Urinary bladder (tissue), 4 donors: ENCODE measurements around the gene KCNJ16. TPM values are rescaled to one million over a fixed set of nuclear protein-coding genes. Genes with fewer than 3 reads are reported as not detected.

Experiments
- DNase-seq: peaks from one replicate; pipeline ENCODE4 v3.0.0-alpha.2; 2015; ENCODE audit errors: extremely low spot score
- H3K27ac ChIP-seq: one replicate; pipeline ENCODE4 v1.5.1; 2013; ENCODE audit warnings: low read depth, mild to moderate bottlenecking, moderate library complexity
- H3K36me3 ChIP-seq: one replicate; pipeline ENCODE4 v1.6.1; 2013; ENCODE audit warnings: mild to moderate bottlenecking, moderate library complexity; ENCODE audit not compliant: insufficient read depth
- H3K4me1 ChIP-seq: one replicate; pipeline ENCODE4 v1.6.1; 2013; ENCODE audit warnings: mild to moderate bottlenecking, moderate library complexity; ENCODE audit not compliant: insufficient read depth
- H3K4me3 ChIP-seq: one replicate; pipeline ENCODE4 v1.5.1; 2013; ENCODE audit warnings: low read depth, low read length
- WGBS: extraction: QIAGEN DNeasy Blood & Tissue Kit; methylation state at CpG from one replicate; pipeline ENCODE4 v1.1.7; 2013; 5-methylcytosine and 5-hydroxymethylcytosine counted together
- polyA plus RNA-seq: library from polyadenylated mRNA; stranded (reverse); fragments of 200-250 nt; gene quantifications from one replicate; pipeline ENCODE4 v1.2.3, GENCODE V29; 2013
- total RNA-seq: library from RNA; depleted of rRNA; stranded (reverse); fragments of >200 nt; gene quantifications from one replicate; pipeline ENCODE4 v1.2.3, GENCODE V29; 2014
- donor health status: healthy with polysubstance abuse.
- donor health status: healthy.

The KCNJ16 gene
- total and polyA plus RNA-seq, 2 donors: 0.01 to 0.11 TPM

GRCh38 chr17:70049801-70050591 lies 25.0 kb upstream of the KCNJ16 start:
- 94% methylated on average over 3 of the region's 3 CpGs for WGBS
- no peak for DNase-seq
- Histone ChIP-seq H3K36me3 (no peaks in the 10 kb centered on the region), H3K27ac (no peak overlapping the region), H3K4me1 (no peaks in the 10 kb centered on the region), H3K4me3 (no peak overlapping the region)

GRCh38 chr17:70050931-70051330 lies 24.1 kb upstream of the KCNJ16 start:
- 63% methylated on average over 2 of the region's 2 CpGs for WGBS
- no peak for DNase-seq
- no peak overlapping the region for H3K4me3 ChIP-seq

GRCh38 chr17:70053241-70054234 lies 21.5 kb upstream of the KCNJ16 start:
- Histone ChIP-seq H3K4me3 (no peak overlapping the region), H3K36me3 (no peaks in the 10 kb centered on the region), H3K27ac (no peak overlapping the region), H3K4me1 (no peaks in the 10 kb centered on the region)
- WGBS: 27% methylated on average over 13 of the region's 13 CpGs
- no peak for DNase-seq

More at GRCh38 chr17:70050931-70051330, 24.1 kb upstream of the KCNJ16 start:
- H3K36me3 ChIP-seq: no peaks in the 10 kb centered on the region
- H3K4me1 ChIP-seq: no peaks in the 10 kb centered on the region
- H3K27ac ChIP-seq: no peak overlapping the region

- Histone ChIP-seq H3K4me1 (no peaks in the 10 kb centered on the region), H3K4me3 (no peak overlapping the region), H3K27ac (no peak overlapping the region), H3K36me3 (no peaks in the 10 kb centered on the region)
- DNase-seq: no peak
- 69% methylated on average over 4 of the region's 4 CpGs for WGBS
These were observed 20.0 kb upstream of the KCNJ16 start for GRCh38 chr17:70055000-70055399.

GRCh38 chr17:70059071-70059470 lies 16.0 kb upstream of the KCNJ16 start:
- no peak overlapping the region for H3K27ac ChIP-seq
- no peaks in the 10 kb centered on the region for H3K4me1 ChIP-seq
- no peaks in the 10 kb centered on the region for H3K36me3 ChIP-seq
- no peak for DNase-seq
- no peak overlapping the region for H3K4me3 ChIP-seq
- WGBS: 59% methylated on average over 4 of the region's 4 CpGs

GRCh38 chr17:70059649-70060048 lies 15.4 kb upstream of the KCNJ16 start:
- H3K4me3 ChIP-seq: no peak overlapping the region
- H3K27ac ChIP-seq: no peak overlapping the region
- no peak for DNase-seq
- 69% methylated on average over 4 of the region's 4 CpGs for WGBS
- H3K36me3 ChIP-seq: no peaks in the 10 kb centered on the region
- no peaks in the 10 kb centered on the region for H3K4me1 ChIP-seq

GRCh38 chr17:70060415-70060814 lies 14.6 kb upstream of the KCNJ16 start:
- H3K4me1 ChIP-seq: no peaks in the 10 kb centered on the region
- H3K27ac ChIP-seq: no peak overlapping the region
- H3K36me3 ChIP-seq: no peaks in the 10 kb centered on the region
- WGBS: 40% methylated on average over 2 of the region's 2 CpGs
- no peak overlapping the region for H3K4me3 ChIP-seq
- DNase-seq: no peak

GRCh38 chr17:70067134-70067533 lies 7.9 kb upstream of the KCNJ16 start:
- WGBS: 61% methylated on average over 5 of the region's 5 CpGs
- H3K4me3 ChIP-seq: no peak overlapping the region
- no peaks in the 10 kb centered on the region for H3K4me1 ChIP-seq
- DNase-seq: no peak
- no peaks in the 10 kb centered on the region for H3K36me3 ChIP-seq
- no peak overlapping the region for H3K27ac ChIP-seq

GRCh38 chr17:70070305-70071027 lies 4.6 kb upstream of the KCNJ16 start:
- 24% methylated on average over 3 of the region's 3 CpGs for WGBS
- Histone ChIP-seq H3K36me3 (no peaks in the 10 kb centered on the region), H3K4me1 (no peaks in the 10 kb centered on the region), H3K4me3 (no peak overlapping the region), H3K27ac (no peak overlapping the region)
- DNase-seq: no peak

GRCh38 chr17:70071127-70071526 lies 3.9 kb upstream of the KCNJ16 start:
- Histone ChIP-seq H3K4me3 (no peak overlapping the region), H3K4me1 (no peaks in the 10 kb centered on the region), H3K27ac (no peak overlapping the region), H3K36me3 (no peaks in the 10 kb centered on the region)
- no peak for DNase-seq
- WGBS: 85% methylated on average over 4 of the region's 4 CpGs

GRCh38 chr17:70071620-70072019 lies 3.4 kb upstream of the KCNJ16 start:
- Histone ChIP-seq H3K27ac (no peak overlapping the region), H3K4me1 (no peaks in the 10 kb centered on the region), H3K36me3 (no peaks in the 10 kb centered on the region), H3K4me3 (no peak overlapping the region)
- DNase-seq: no peak
- 97% methylated on average over 1 of the region's 1 CpG for WGBS

- Histone ChIP-seq H3K4me1 (no peaks in the 10 kb centered on the region), H3K36me3 (no peaks in the 10 kb centered on the region), H3K4me3 (no peak overlapping the region), H3K27ac (no peak overlapping the region)
- no peak for DNase-seq
- WGBS: 75% methylated on average over 5 of the region's 5 CpGs
These were observed 2.3 kb upstream of the KCNJ16 start for GRCh38 chr17:70072546-70073309.

GRCh38 chr17:70073310-70073709 lies 1.7 kb upstream of the KCNJ16 start:
- Histone ChIP-seq H3K36me3 (no peaks in the 10 kb centered on the region), H3K4me3 (no peak overlapping the region), H3K4me1 (no peaks in the 10 kb centered on the region), H3K27ac (no peak overlapping the region)
- 92% methylated on average over 5 of the region's 5 CpGs for WGBS
- no peak for DNase-seq
